ENCODE measurements around the gene GUCY1A1. TPM values are rescaled to one million over a fixed set of nuclear protein-coding genes. Genes with fewer than 3 reads are reported as not detected.

GUCY1A1 gene
- total RNA-seq, 1 experiment from 2014 or later = not detected

DNA sequence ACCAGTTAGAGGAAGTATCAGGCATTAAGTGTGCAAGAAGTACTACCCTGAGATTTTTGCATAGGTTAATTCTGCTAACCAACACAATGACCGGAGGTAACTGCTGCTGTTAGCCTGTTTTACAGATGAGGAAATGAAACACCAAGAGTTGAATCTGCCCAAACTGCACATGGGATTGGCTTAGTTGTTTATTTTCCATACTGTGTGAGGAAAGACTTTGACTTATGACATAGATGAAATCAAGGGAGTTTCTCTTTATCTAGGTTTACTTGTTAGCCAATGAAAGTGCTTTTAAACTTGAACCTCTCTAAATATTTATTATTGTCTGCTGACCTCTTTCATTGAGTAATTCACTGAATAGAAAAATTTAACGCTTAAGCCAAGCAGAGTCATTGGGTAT is 102.4 kb downstream of the GUCY1A1 start:
- peaks cover 2% of the 10 kb centered on the region; the same call in 1 of the 2 replicates for H3K27me3 ChIP-seq (replicated peaks)
- no peak for DNase-seq (ENCODE audit: low read depth in 1 of 2, low spot score in 2 of 2)
- H3K36me3 ChIP-seq = no peaks in the 10 kb centered on the region
- no peaks in the 10 kb centered on the region for H3K4me1 ChIP-seq (replicated peaks)
- no peak overlapping the region for H3K4me3 ChIP-seq
- H3K27ac ChIP-seq = no peak overlapping the region
- no peaks in the 10 kb centered on the region for H3K9me3 ChIP-seq (replicated peaks)

DNA sequence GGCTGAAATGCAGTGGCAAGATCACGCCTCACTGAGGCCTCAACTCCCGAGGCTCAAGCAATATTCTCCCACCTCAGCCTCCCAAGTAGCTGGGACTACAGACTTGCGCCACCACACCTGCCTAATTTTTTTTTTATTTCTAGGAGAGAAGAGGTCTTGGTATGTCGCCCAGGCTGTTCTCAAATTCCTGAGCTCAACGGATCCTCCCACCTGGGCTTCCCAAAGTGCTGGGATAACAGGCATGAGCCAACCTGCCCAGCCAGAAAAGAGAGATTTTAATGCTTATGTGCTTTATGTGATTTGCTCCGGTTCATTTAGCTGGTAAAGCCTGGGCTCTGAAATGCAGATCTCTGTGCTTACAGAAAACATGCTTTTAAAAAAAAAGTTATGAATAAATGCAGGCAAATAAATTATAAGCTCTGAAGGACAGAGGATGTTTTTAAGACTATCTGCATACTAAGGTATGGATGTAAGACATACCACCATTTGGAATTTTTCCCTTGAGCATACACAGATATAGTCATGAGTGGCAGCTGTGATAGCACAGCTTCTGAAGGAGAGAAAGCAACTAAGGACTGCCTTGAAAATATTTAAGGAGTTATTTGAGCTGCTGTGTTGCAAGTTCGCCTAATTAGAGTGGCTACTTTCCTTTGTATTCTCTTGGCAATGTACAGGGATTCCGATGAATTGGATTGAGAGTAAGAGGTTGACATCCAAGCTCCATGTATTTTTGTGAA is 106.0 kb downstream of the GUCY1A1 start:
- no peaks in the 10 kb centered on the region for H3K36me3 ChIP-seq
- no peaks in the 10 kb centered on the region for H3K9me3 ChIP-seq (replicated peaks)
- H3K4me1 ChIP-seq (replicated peaks) = no peaks in the 10 kb centered on the region
- peaks cover 2% of the 10 kb centered on the region; the same call in 1 of the 2 replicates for H3K27me3 ChIP-seq (replicated peaks)
- no peak overlapping the region for H3K4me3 ChIP-seq
- no peak for DNase-seq (ENCODE audit: low read depth in 1 of 2, low spot score in 2 of 2)
- H3K27ac ChIP-seq = no peak overlapping the region

DNA sequence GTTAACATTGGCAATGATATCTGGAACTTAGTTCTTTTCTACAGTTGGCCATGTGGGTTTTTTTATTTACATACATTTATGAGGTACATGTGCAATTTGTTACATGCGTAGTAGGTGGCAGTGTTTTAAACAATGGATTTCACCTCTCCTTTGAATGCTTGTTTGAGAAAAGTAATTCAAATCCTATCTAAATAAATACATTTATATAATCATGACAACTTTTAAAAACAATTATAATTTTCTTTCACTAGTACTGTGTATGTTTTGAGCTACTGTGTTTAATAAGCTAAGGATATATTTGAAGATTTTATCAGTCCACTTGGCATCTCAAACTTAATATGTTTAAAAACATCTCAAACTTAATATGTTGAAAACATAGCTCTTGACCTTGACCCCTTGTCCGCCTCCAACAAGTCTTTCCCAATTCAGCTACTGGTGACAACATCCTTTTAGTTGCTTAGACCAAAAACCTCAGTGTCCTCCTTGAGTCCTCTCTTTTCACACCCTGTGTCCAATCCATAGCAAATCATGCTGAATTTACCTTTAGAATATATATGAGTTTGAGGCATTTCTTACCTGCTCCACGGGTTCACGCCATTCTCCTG is 106.7 kb downstream of the GUCY1A1 start:
- DNase-seq (ENCODE audit: low read depth in 1 of 2, low spot score in 2 of 2) = no peak
- H3K27me3 ChIP-seq (replicated peaks) = peaks cover 2% of the 10 kb centered on the region; the same call in 1 of the 2 replicates
- H3K4me1 ChIP-seq (replicated peaks) = no peaks in the 10 kb centered on the region
- no peak overlapping the region for H3K27ac ChIP-seq
- no peaks in the 10 kb centered on the region for H3K9me3 ChIP-seq (replicated peaks)
- no peak overlapping the region for H3K4me3 ChIP-seq
- no peaks in the 10 kb centered on the region for H3K36me3 ChIP-seq

GRCh38 chr4:155774033-155774432 is 107.4 kb downstream of the GUCY1A1 start:
- no peaks in the 10 kb centered on the region for H3K36me3 ChIP-seq
- no peaks in the 10 kb centered on the region for H3K4me1 ChIP-seq (replicated peaks)
- peaks cover 2% of the 10 kb centered on the region; the same call in 1 of the 2 replicates for H3K27me3 ChIP-seq (replicated peaks)
- no peak for DNase-seq (ENCODE audit: low read depth in 1 of 2, low spot score in 2 of 2)
- H3K4me3 ChIP-seq = no peak overlapping the region
- no peak overlapping the region for H3K27ac ChIP-seq
- no peaks in the 10 kb centered on the region for H3K9me3 ChIP-seq (replicated peaks)

- Histone ChIP-seq H3K9me3 (replicated peaks) (no peaks in the 10 kb centered on the region), H3K27ac (no peak overlapping the region), H3K4me3 (no peak overlapping the region), H3K27me3 (replicated peaks) (no peaks in the 10 kb centered on the region), H3K4me1 (replicated peaks) (no peaks in the 10 kb centered on the region), H3K36me3 (no peaks in the 10 kb centered on the region)
- no peak for DNase-seq (ENCODE audit: low read depth in 1 of 2, low spot score in 2 of 2)
Observed at GRCh38 chr4:155777971-155778735, 111.5 kb downstream of the GUCY1A1 start.

DNA sequence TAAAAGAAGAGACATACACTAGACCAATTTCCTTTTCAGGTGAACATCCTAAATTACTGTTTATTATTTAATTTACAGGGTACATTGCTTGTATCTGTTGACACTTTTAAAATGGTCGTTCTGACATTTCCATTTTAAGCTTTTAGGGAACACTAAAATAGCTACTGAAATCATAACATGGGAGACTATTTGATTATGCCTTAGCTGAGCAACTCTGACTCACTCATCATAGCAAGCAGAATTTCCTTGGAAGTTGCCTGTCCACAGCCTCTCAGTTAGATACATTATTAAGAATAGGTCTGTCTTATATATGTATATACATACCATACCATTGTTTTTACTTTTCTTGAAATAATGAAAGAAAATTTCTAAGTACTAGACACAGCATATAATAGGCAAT is 114.1 kb downstream of the GUCY1A1 start:
- Histone ChIP-seq H3K36me3 (no peaks in the 10 kb centered on the region), H3K27ac (no peak overlapping the region), H3K27me3 (replicated peaks) (no peaks in the 10 kb centered on the region), H3K9me3 (replicated peaks) (no peaks in the 10 kb centered on the region), H3K4me3 (no peak overlapping the region), H3K4me1 (replicated peaks) (no peaks in the 10 kb centered on the region)
- DNase-seq (ENCODE audit: low read depth in 1 of 2, low spot score in 2 of 2) = no peak

DNA sequence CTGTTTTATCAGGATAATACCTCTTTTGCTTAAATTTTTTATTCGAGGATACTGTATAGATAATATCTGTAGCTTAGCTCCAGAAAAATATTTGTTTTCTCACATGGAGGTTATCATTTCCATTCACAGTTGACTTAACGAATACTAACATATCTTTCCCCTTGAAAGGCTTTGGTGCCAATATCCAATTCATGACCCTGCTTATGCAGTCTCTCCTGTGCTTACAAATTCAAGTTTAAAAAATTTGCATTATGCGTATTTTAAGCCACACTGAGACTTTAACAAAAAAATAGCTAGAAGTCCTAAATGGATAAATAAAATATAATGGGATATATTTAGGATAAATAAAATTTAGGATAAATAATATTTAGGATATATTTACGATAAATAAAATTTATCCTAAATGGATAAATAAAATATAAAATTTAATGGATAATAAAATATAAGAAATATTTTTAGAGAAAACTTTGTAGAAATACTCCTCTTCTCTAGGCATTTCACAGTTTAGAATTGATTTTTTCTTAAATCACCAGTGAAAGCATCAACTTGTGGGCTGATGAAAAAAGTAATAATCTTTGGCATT is 114.7 kb downstream of the GUCY1A1 start:
- Histone ChIP-seq H3K36me3 (no peaks in the 10 kb centered on the region), H3K4me1 (replicated peaks) (no peaks in the 10 kb centered on the region), H3K9me3 (replicated peaks) (no peaks in the 10 kb centered on the region), H3K27me3 (replicated peaks) (no peaks in the 10 kb centered on the region), H3K4me3 (no peak overlapping the region), H3K27ac (no peak overlapping the region)
- no peak for DNase-seq (ENCODE audit: low read depth in 1 of 2, low spot score in 2 of 2)

Other genes with a start within 250 kb of the GUCY1A1 start
- 0.74 and 1.0 TPM in 2 replicates for gene GUCY1B1, start 92.2 kb downstream of the GUCY1A1 start, total RNA-seq (2014; rRNA removed; shearing (Covaris generic))
- not detected in 2 replicates for gene ASIC5, start 199.4 kb downstream of the GUCY1A1 start, total RNA-seq (2014; rRNA removed; shearing (Covaris generic))
- gene TDO2, start 236.8 kb downstream of the GUCY1A1 start, total RNA-seq (2014; rRNA removed; shearing (Covaris generic)) = 0.11 TPM in 1 of 2 replicates, not detected in the other